HepG2 (cell line): ENCODE results near the gene ABCG1. TPM values are rescaled to one million over a fixed set of nuclear protein-coding genes. Genes with fewer than 3 reads are reported as not detected.
A peak's percentile ranks its signal among the peaks of the same experiment; 100 is the strongest.

Experiments
- ARNTL ChIP-seq: sonication (generic); formaldehyde crosslinking; IDR thresholded peaks from 2 replicates; pipeline ENCODE4 v1.4.0; 2020; ENCODE audit warnings: mild to moderate bottlenecking, missing genetic modification reagents
- CCAR2 ChIP-seq: fragments of 200-400 bp; formaldehyde crosslinking; optimal IDR thresholded peaks from 2 replicates; pipeline ENCODE3; 2018; ENCODE audit warnings: low read depth, mild to moderate bottlenecking, low read length, moderate library complexity
- DZIP1 ChIP-seq: sonication (generic); formaldehyde crosslinking; IDR thresholded peaks from 2 replicates; pipeline ENCODE4 v1.5.0; 2020; ENCODE audit warnings: mild to moderate bottlenecking, missing genetic modification reagents
- HES4 ChIP-seq: sonication (generic); formaldehyde crosslinking; IDR thresholded peaks from 2 replicates; pipeline ENCODE4 v1.9.0; 2021; ENCODE audit warnings: mild to moderate bottlenecking, missing genetic modification reagents, borderline replicate concordance
- HOXA5 ChIP-seq: sonication (generic); formaldehyde crosslinking; IDR thresholded peaks from 2 replicates; pipeline ENCODE4 v1.4.0; 2020; ENCODE audit warnings: missing genetic modification reagents
- PRPF4 ChIP-seq: fragments of 200-400 bp; formaldehyde crosslinking; IDR thresholded peaks from 2 replicates; pipeline ENCODE4 v1.6.1; 2016; ENCODE audit warnings: low read length, low read depth; ENCODE audit not compliant: poor library complexity, severe bottlenecking
- ZBTB26 ChIP-seq: IDR thresholded peaks from 2 replicates; pipeline ENCODE4 v1.6.1; 2016; ENCODE audit warnings: missing compliant biosample characterization, missing genetic modification reagents, borderline replicate concordance
- ZBTB3 ChIP-seq: sonication (generic); formaldehyde crosslinking; IDR thresholded peaks from 2 replicates; pipeline ENCODE4 v1.4.0; 2020; ENCODE audit warnings: low read depth, mild to moderate bottlenecking, moderate library complexity, missing genetic modification reagents, borderline replicate concordance
- ZBTB40 ChIP-seq, 2 experiments: fragments of 450-650 bp in 1 of 2; sonication (generic) in 1 of 2; formaldehyde crosslinking in 1 of 2; IDR thresholded peaks; 2 replicates each; pipeline versions ENCODE4 v1.6.1 to v1.8.0; 2016 to 2022; ENCODE audit warnings: antibody characterized with exemption in 1 of 2, mild to moderate bottlenecking in 1 of 2, missing genetic modification reagents in 1 of 2
- ZNF136 ChIP-seq: sonication (generic); formaldehyde crosslinking; IDR thresholded peaks from 2 replicates; pipeline ENCODE4 v1.8.1; 2022; ENCODE audit warnings: low read depth, mild to moderate bottlenecking, moderate library complexity, missing genetic modification reagents
- ZNF362 ChIP-seq: sonication (generic); formaldehyde crosslinking; IDR thresholded peaks from 2 replicates; pipeline ENCODE4 v1.4.0; 2020; ENCODE audit warnings: missing genetic modification reagents, mild to moderate bottlenecking, borderline replicate concordance
- ZNF772 ChIP-seq: sonication (generic); formaldehyde crosslinking; IDR thresholded peaks from 2 replicates; pipeline ENCODE4 v1.5.0; 2020; ENCODE audit warnings: mild to moderate bottlenecking, missing genetic modification reagents
- ZNF788 ChIP-seq: sonication (generic); formaldehyde crosslinking; IDR thresholded peaks from 2 replicates; pipeline ENCODE4 v1.5.0; 2020; ENCODE audit warnings: mild to moderate bottlenecking, missing genetic modification reagents, borderline replicate concordance
- polyA plus RNA-seq, 8 experiments: library from polyadenylated mRNA; depleted of rRNA in 3 of 8; stranded (reverse) in 7 of 8; unstranded in 1 of 8; fragments of >200 nt; fragmentation: Illumina TruSeq in 4 of 8; extraction: Trizol in 4 of 8; gene quantifications; 2 replicates each; pipeline versions ENCODE4 v1.2.1 to v1.2.3, GENCODE V29; 2011 to 2016; ENCODE audit warnings: low read depth in 4 of 8, missing spikeins in 1 of 8, mixed read lengths in 1 of 8; ENCODE audit not compliant: insufficient read depth in 1 of 8
- total RNA-seq, 5 experiments: library from RNA; depleted of rRNA; stranded (reverse); fragments of >200 nt; fragmentation: Illumina TruSeq; extraction: Trizol; gene quantifications; 2 replicates each; pipeline ENCODE4 v1.2.3, GENCODE V29; 2016; ENCODE audit warnings: low read depth in 1 of 5

Gene ABCG1
- total and polyA plus RNA-seq, 2 of the 13 experiments (the other 11 are each of a cell fraction or from before 2014, with no cell fraction given), result 0.04 TPM; not detected in 1

DNA sequence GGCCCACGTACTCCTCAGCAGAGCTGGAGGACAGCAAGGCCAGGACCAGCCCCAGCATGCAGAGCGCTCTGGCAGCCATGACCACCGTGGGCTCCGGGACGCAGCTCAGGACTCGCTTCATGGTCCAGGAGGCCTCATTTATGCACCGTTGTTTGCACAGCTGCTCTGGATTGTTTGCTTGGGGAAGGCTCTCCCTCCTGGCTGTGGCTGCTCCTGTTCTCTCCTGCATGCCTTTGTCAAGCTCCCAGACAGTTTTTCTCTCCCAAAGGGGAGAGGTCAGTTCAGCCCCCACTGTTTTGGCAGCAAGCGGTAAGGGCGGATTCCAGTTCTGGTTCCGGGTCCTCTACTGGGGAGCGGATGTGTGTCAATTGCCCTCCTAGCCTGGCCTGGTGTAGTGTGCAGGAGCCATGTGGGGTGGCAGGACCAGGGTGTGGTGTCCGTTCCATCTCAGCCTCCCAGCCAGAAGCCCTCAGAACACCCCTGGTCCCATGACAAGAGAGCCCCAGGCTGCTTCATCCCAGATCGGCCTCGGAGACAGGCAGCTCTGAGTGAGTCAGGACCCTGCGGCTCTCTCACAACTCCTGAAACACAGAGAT, 96.5 kb downstream of the ABCG1 start, which contains the start of gene TFF3 (continued):
- no peak for TF ChIP-seq ZBTB40 (IDR thresholded peaks at IDR 0.05)
- 0 out of 2 replicates have a peak, but pooled peaks have one; percentile 53 for TF ChIP-seq ZBTB40 (CRISPR knock-in tag; IDR thresholded peaks at IDR 0.05)
- TF ChIP-seq ZNF788 (CRISPR knock-in tag), result 0 out of 2 replicates have a peak, but pooled peaks have one; percentile 57
- no peak for TF ChIP-seq PRPF4
- TF ChIP-seq DZIP1 (CRISPR knock-in tag), result 0 out of 2 replicates have a peak, but pooled peaks have one; percentile 24
- TF ChIP-seq ZNF362 (CRISPR knock-in tag), result peak; percentile 38; the same call in 1 of the 2 replicates
- TF ChIP-seq ZBTB3, result no peak
- TF ChIP-seq CCAR2, result no peak
- peak; percentile 84; the same call in 1 of the 2 replicates for TF ChIP-seq ZBTB26 (CRISPR knock-in tag)
- 0 out of 2 replicates have a peak, but pooled peaks have one; percentile 66 for TF ChIP-seq ZNF772
- no peak for TF ChIP-seq ZNF136 (CRISPR knock-in tag)
- TF ChIP-seq ARNTL, result 0 out of 2 replicates have a peak, but pooled peaks have one; percentile 51
- TF ChIP-seq HES4 (CRISPR knock-in tag), result no peak
- no peak for TF ChIP-seq HOXA5 (CRISPR knock-in tag)
